Peyer's patch (tissue), 4 donors: ENCODE data around the gene CERS6. TPM values are rescaled to one million over a fixed set of nuclear protein-coding genes. Genes with fewer than 3 reads are reported as not detected.

Source experiments
- DNase-seq, 3 donors: peaks; one replicate each; pipeline ENCODE4 v3.0.0-alpha.2; 2017 to 2019
- H3K27ac ChIP-seq, 4 donors: fragments of 200-600 bp; sonication (generic); one replicate each; pipeline ENCODE4 v1.5.1; 2016 to 2019
- H3K27me3 ChIP-seq, 2 donors: fragments of 200-600 bp; sonication (generic); one replicate each; pipeline ENCODE4 v1.5.1; 2019
- H3K36me3 ChIP-seq, 3 donors: fragments of 200-600 bp; sonication (generic); one replicate each; pipeline ENCODE4 v1.5.1; 2016 to 2019
- H3K4me1 ChIP-seq, 4 donors: fragments of 200-600 bp; sonication (generic); one replicate each; pipeline ENCODE4 v1.5.1; 2016 to 2019
- H3K4me3 ChIP-seq, 4 donors: fragments of 200-600 bp; sonication (generic); 1 replicate in 3 of 4; 2 replicates in 1 of 4; pipeline ENCODE4 v1.5.1; 2016 to 2019; ENCODE audit warnings: mild to moderate bottlenecking in 1 of 4
- H3K9me3 ChIP-seq, 4 donors: fragments of 200-600 bp; sonication (generic); one replicate each; pipeline ENCODE4 v1.5.1; 2016 to 2019; ENCODE audit warnings: mild to moderate bottlenecking in 1 of 4
- POLR2A ChIP-seq, 2 donors: fragments of 450-650 bp; IDR thresholded peaks; one replicate each; pipeline ENCODE4 v1.5.1; 2017; ENCODE audit warnings: antibody characterized with exemption in 2 of 2, mild to moderate bottlenecking in 2 of 2, moderate library complexity in 2 of 2
- total RNA-seq, 4 donors: library from RNA; depleted of rRNA; stranded (reverse); fragments of >200 nt; gene quantifications; one replicate each; pipeline ENCODE4 v1.1.0, GENCODE V29; 2016
- TF ChIP-seq, protein P1 (sequence below), 6 experiments: fragments of 450-650 bp in 4 of 6; fragments of 200-600 bp in 2 of 6; sonication (generic) in 1 of 6; IDR thresholded peaks; one replicate each; pipeline ENCODE4 v1.5.1; 2017 to 2019; ENCODE audit warnings: antibody characterized with exemption in 6 of 6, mild to moderate bottlenecking in 3 of 6, moderate library complexity in 1 of 6

The CERS6 gene
- total RNA-seq, 4 donors from 2014 or later = 28.1 to 110 (median 96.7) TPM

DNA sequence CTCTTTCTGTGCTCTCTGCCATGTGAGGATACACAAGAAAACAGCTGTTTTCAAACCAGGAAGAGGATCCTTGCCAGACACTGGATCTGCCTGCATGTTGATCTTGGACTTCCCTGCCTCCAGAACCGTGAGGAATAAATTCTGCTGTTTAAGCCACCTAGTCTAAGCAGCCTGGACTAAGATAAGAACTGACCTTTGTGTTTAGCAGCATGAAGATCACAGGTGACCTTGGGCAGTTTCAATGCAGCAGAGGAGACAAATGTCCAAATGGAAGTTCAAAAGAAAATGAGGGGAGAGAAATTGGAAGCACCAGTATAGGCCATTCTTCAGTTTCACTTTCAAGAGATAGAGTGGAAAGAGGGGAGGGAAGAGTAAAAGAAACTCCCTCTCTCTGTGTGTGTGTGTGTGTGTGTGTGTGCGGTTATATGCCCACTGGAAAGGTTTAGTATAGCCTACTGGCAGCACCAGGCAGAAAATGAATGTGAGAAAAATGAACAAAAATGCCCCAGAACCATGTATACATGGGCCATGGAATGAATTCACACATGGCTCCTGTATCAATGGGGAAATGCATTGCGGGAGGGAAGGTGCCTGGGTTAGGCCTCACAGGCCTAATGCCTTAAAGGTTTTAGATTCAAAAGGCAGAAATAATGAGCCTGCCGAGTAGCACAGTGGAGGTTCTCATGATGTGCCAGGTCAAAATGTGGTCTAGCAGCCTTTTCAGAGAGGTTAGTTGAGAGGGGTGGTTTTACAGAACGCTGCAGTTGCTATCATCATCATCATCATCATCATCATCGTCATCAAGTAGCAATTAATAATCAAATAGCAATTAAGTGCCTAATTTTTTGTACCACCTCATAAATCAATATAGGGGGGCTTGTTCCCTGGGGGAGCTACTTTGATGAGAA is 1.1 kb upstream of the CERS6 start:
- Histone ChIP-seq H3K36me3 (no peaks in the 10 kb centered on the region), H3K4me3 (peak overlapping the region in 3 of 4 donors; percentile 61 to 98 (median 80)), H3K4me1 (no peaks in the 10 kb centered on the region), H3K27ac (peak overlapping the region in 2 of 4 donors; percentile 87 to 92), H3K27me3 (no peaks in the 10 kb centered on the region), H3K9me3 (peaks cover 0 to 10% (median 0%) of the 10 kb centered on the region in 4 donors)
- DNase-seq = no peak
- TF ChIP-seq, protein P1, sequence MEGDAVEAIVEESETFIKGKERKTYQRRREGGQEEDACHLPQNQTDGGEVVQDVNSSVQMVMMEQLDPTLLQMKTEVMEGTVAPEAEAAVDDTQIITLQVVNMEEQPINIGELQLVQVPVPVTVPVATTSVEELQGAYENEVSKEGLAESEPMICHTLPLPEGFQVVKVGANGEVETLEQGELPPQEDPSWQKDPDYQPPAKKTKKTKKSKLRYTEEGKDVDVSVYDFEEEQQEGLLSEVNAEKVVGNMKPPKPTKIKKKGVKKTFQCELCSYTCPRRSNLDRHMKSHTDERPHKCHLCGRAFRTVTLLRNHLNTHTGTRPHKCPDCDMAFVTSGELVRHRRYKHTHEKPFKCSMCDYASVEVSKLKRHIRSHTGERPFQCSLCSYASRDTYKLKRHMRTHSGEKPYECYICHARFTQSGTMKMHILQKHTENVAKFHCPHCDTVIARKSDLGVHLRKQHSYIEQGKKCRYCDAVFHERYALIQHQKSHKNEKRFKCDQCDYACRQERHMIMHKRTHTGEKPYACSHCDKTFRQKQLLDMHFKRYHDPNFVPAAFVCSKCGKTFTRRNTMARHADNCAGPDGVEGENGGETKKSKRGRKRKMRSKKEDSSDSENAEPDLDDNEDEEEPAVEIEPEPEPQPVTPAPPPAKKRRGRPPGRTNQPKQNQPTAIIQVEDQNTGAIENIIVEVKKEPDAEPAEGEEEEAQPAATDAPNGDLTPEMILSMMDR (IDR thresholded peaks at IDR 0.05) = no peak
- TF ChIP-seq POLR2A (IDR thresholded peaks at IDR 0.05) = no peak

DNA sequence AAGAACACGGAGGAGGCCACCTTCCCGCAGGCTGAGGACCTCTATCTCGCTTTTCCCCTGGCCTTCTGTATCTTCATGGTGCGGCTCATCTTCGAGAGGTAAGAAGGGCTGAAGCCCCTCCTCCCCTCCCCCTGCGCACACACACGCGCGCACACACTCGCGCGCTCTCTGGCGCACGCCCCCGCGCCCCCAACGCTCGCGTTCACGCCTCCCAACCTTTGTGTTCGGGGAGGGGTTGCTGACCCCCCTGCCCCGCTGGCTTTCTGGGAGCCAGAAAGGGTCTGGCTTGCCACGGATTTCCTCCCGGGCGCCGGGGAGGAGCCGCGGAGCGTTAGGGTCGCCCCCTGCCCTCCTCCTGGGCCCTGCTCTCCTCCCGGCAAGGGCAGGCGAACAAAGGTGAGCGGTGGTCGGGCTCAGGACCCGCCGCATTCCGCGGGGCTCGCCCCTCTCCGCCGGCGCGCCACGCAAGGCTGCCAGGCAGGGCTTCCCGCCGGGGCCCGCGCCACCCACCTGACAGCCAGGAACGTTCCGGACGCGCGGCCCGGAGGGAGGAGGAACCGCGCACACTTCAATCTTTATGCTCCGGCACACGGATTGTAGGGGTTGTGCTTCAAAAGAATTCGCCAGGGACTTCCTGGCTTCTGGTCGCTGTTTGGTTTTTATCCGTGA is 583 bp downstream of the CERS6 start:
- H3K36me3 ChIP-seq = no peaks in the 10 kb centered on the region
- peak; percentile 36 to 72 (median 60) for DNase-seq

DNA sequence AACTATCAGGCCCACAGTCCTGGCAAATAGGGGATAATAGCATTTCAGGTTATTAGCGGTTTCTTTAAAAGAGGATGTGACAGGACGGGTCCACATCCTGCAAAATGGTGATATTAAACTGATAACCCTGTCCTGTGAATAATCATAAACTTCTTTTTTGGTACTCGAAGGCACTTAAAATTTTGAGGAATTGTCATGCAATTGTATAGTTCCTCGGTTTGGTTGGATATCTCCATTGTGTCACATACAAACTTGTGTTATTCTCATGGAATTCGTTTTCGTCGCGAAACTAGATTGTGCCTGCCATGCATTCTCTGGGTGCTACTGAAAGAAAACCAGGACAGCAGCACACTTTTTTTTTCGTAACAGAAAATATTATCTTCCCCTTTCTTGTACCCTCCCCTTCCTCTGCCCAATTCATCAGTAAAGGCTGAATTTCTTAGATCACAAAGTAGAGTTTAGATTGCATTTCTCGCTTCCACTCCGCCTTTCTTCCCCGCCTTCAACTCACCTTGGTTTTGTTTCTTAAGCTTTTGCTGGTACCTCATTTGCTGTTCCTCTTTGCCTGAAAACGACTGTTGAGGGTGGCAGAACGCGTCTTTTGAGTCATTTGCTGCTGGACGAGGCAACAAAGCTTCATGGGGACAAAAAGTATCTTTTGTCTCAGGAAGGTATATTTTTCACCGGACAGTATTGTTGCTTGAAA is 1.3 kb downstream of the CERS6 start:
- peak overlapping the region; percentile 71 to 92 (median 86) for H3K27ac ChIP-seq
- TF ChIP-seq POLR2A (IDR thresholded peaks at IDR 0.05) = no peak
- TF ChIP-seq, protein P1 (IDR thresholded peaks at IDR 0.05) = no peak
- DNase-seq = no peak
- H3K4me1 ChIP-seq = no peaks in the 10 kb centered on the region
- H3K27me3 ChIP-seq = no peaks in the 10 kb centered on the region
- H3K4me3 ChIP-seq = peak overlapping the region; percentile 61 to 98 (median 72)
- peaks cover 0 to 10% (median 0%) of the 10 kb centered on the region in 4 donors for H3K9me3 ChIP-seq
- no peaks in the 10 kb centered on the region for H3K36me3 ChIP-seq

More for the DNA sequence above, 583 bp downstream of the CERS6 start:
- Histone ChIP-seq H3K4me3 (peak overlapping the region; percentile 61 to 98 (median 72)), H3K27ac (peak overlapping the region; percentile 71 to 92 (median 86)), H3K27me3 (no peaks in the 10 kb centered on the region), H3K9me3 (peaks cover 0 to 10% (median 0%) of the 10 kb centered on the region in 4 donors), H3K4me1 (no peaks in the 10 kb centered on the region)
- no peak for TF ChIP-seq POLR2A (IDR thresholded peaks at IDR 0.05)
- TF ChIP-seq, protein P1 (IDR thresholded peaks at IDR 0.05) = no peak

DNA sequence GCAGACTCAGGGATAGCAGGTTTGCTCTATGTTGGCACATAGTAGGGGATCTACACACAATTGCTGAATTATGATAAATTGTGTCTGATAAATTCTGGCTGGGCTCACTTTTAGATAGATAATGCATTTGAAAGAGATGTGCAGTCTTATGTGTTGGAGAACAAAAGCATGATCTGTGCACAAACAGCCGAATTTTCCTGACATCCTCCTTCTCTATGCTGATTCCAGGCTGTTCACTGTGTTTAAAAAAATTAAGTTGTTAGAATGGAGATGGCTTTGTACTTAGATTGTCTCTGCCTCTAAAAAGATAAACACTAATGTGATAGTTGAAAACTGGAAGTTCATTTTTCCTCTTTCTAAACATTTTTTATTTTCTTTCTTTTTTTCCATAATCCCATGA is 2.1 kb downstream of the CERS6 start:
- no peaks in the 10 kb centered on the region for H3K4me1 ChIP-seq
- H3K4me3 ChIP-seq = peak overlapping the region in 3 of 4 donors; percentile 61 to 98 (median 80)

More for the DNA sequence above, 2.1 kb downstream of the CERS6 start:
- TF ChIP-seq, protein P1 (IDR thresholded peaks at IDR 0.05) = no peak
- no peak for TF ChIP-seq POLR2A (IDR thresholded peaks at IDR 0.05)
- H3K36me3 ChIP-seq = no peaks in the 10 kb centered on the region
- no peaks in the 10 kb centered on the region for H3K27me3 ChIP-seq
- DNase-seq = no peak
- H3K9me3 ChIP-seq = peaks cover 0 to 10% (median 0%) of the 10 kb centered on the region in 4 donors
- peak overlapping the region in 1 of 4 donors; percentile 92 for H3K27ac ChIP-seq
